ENCODE measurements around the gene SIM1.
"Not testable (repeated sequence)": the region's sequence is repeated elsewhere in the genome, so short reads cannot be mapped to it uniquely, and the experiment has no call there.

SIM1 gene

DNA sequence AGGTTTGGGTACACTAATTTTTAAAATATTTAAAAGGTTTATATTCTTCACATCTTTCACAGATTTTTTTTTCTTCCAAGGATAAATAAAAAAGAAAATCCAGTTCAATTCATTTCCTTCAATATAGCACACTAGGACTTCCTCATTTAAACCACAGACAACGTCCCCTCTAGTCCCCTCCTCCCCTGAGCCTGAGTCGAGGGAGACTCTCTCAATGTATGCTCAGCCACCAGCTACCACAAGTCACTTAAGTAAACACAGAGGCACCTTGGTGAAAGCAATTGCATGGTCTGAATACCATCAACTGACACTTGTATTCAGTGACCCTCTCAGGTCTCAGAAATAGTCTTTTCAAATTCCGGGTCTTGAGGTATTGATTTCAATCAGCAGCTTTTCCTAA is 88.6 kb downstream of the SIM1 start:
- TF ChIP-seq, protein P1, sequence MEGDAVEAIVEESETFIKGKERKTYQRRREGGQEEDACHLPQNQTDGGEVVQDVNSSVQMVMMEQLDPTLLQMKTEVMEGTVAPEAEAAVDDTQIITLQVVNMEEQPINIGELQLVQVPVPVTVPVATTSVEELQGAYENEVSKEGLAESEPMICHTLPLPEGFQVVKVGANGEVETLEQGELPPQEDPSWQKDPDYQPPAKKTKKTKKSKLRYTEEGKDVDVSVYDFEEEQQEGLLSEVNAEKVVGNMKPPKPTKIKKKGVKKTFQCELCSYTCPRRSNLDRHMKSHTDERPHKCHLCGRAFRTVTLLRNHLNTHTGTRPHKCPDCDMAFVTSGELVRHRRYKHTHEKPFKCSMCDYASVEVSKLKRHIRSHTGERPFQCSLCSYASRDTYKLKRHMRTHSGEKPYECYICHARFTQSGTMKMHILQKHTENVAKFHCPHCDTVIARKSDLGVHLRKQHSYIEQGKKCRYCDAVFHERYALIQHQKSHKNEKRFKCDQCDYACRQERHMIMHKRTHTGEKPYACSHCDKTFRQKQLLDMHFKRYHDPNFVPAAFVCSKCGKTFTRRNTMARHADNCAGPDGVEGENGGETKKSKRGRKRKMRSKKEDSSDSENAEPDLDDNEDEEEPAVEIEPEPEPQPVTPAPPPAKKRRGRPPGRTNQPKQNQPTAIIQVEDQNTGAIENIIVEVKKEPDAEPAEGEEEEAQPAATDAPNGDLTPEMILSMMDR (IDR thresholded peaks at IDR 0.05; ENCODE audit: low read depth, low read length), result no peak
- DNase-seq (ENCODE audit: low read depth in 2 of 2), result no peak
- no peak overlapping the region for H3K4me3 ChIP-seq (replicated peaks in 1 of 2; ENCODE audit: low read depth in 2 of 2, low read length in 2 of 2)

DNA sequence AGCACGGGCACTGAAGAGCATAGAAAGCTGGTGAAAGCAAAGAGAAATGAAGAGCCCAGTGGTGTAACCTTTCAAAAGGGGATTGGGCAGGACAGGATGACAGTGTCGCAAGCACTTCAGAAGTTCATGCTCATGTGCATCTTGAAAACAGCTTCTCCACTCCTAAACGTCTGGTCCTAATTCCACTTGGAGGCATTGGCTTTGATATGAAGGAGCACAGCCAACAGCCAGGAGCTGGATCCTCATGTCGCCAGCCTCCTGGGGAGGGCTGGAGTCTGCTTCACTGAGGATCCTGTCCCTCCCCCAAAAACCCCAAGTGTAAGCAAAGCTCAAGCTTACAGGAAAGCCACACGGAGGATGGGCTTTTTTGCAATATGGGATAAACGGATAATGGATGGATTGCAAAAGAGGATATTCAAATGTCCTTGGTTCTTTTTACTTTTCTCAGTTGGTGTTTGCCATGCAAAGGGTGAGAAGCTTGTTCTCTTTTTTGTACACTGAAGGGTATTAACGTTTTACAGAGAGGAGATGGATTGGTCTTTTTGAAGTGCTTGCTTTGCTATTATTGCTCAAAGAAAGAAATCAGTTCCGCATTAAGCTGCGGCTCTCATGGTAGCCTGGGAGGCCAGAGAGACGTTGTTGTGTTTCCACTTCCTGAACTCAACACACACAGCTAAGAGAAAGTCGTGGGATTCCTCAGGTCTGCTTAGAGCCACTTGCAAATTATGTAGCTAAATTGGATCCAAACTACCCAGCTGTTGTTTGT is 92.2 kb downstream of the SIM1 start:
- no peak for DNase-seq (ENCODE audit: low read depth in 2 of 2)
- H3K4me3 ChIP-seq (replicated peaks in 1 of 2; ENCODE audit: low read depth in 2 of 2, low read length in 2 of 2), result no peak overlapping the region
- TF ChIP-seq, protein P1 (IDR thresholded peaks at IDR 0.05; ENCODE audit: low read depth, low read length), result no peak

DNA sequence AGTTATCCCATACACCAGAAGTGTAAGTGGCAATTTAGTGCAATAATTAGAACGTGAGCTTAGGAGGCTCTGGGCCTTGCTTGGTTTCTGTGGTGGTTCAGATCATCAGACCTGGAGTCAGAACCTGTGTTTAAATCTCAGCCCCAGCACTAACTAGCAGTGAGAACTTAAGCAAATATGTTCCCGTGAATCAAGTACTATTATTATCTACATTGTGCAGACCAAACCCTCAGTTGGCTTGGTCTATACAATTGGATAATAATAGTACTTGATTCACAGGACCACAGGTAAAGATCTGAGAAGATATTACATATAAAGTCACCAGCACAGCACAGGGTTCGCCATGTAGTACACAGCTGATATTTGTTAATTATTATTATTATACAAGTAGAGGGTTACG is 93.1 kb downstream of the SIM1 start:
- H3K4me3 ChIP-seq (replicated peaks in 1 of 2; ENCODE audit: low read depth in 2 of 2, low read length in 2 of 2), result no peak overlapping the region
- TF ChIP-seq, protein P1 (IDR thresholded peaks at IDR 0.05; ENCODE audit: low read depth, low read length), result no peak
- DNase-seq (ENCODE audit: low read depth in 2 of 2), result no peak

DNA sequence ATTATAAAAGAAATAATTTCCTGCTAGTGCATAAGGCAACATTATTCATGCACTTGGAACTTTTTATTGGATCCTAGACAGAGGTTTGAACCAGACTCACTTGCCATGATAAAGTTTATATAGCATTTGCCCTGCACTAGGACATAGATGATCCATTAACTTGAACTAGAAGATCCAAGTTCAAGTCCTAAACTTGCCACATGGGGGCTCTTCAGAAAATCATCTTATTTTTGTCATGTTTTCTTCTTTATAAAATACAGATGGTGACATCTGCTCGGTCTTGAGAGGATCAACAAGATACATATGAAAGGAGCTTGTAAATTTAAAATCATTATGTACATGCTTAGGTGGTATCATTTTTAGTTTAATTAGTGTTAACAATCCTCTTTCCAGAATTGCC is 94.5 kb downstream of the SIM1 start:
- H3K4me3 ChIP-seq (replicated peaks in 1 of 2; ENCODE audit: low read depth in 2 of 2, low read length in 2 of 2), result no peak overlapping the region
- TF ChIP-seq, protein P1 (IDR thresholded peaks at IDR 0.05; ENCODE audit: low read depth, low read length), result peak; percentile 18
- peak in 1 of 2 donors; percentile 27 for DNase-seq (ENCODE audit: low read depth in 2 of 2)

DNA sequence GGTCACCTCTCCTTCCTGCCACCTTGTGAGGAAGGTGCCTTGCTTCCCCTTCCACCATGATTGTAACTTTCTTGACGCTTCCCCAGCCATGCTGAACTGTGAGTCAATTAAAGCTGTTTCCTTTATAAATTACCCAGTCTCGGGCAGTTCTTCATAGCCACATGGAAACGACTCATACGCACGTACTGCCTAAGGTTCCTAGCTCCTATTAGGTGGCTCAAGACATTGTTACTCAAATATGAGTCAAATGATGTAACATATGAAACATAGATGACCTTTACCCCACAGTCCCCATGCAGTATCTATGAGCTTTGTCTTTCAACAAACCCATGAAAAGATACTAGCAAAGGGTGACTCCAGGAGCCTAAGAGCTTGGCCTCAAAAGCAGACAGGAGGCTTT is 98.3 kb downstream of the SIM1 start:
- TF ChIP-seq, protein P1 (IDR thresholded peaks at IDR 0.05; ENCODE audit: low read depth, low read length), result no peak
- DNase-seq (ENCODE audit: low read depth in 2 of 2), result peak; percentile 35 to 88

DNA sequence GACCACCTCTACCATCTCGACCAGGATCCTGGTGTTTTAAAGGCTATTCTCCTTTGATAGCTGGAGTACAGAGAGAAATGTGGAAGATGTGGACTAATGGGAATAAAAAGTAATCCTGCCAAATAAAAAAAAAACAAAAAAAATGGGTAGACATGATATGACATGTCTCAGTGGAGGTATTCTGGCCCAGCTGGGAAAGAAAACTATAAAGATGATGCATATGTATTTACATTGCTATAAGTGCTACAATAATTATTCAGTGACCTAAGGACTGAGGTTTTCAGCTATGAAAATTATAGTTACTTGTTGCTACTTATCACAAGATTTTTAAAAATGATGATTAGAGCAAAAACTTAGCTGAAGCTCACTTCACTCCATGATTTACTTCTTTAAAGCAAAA is 101.1 kb downstream of the SIM1 start:
- TF ChIP-seq, protein P1 (IDR thresholded peaks at IDR 0.05; ENCODE audit: low read depth, low read length), result no peak
- H3K4me3 ChIP-seq (replicated peaks in 1 of 2; ENCODE audit: low read depth in 2 of 2, low read length in 2 of 2), result no peak overlapping the region
- DNase-seq (ENCODE audit: low read depth in 2 of 2), result no peak

More for the DNA sequence above, 98.3 kb downstream of the SIM1 start:
- H3K4me3 ChIP-seq (replicated peaks in 1 of 2; ENCODE audit: low read depth in 2 of 2, low read length in 2 of 2), result no peak overlapping the region

DNA sequence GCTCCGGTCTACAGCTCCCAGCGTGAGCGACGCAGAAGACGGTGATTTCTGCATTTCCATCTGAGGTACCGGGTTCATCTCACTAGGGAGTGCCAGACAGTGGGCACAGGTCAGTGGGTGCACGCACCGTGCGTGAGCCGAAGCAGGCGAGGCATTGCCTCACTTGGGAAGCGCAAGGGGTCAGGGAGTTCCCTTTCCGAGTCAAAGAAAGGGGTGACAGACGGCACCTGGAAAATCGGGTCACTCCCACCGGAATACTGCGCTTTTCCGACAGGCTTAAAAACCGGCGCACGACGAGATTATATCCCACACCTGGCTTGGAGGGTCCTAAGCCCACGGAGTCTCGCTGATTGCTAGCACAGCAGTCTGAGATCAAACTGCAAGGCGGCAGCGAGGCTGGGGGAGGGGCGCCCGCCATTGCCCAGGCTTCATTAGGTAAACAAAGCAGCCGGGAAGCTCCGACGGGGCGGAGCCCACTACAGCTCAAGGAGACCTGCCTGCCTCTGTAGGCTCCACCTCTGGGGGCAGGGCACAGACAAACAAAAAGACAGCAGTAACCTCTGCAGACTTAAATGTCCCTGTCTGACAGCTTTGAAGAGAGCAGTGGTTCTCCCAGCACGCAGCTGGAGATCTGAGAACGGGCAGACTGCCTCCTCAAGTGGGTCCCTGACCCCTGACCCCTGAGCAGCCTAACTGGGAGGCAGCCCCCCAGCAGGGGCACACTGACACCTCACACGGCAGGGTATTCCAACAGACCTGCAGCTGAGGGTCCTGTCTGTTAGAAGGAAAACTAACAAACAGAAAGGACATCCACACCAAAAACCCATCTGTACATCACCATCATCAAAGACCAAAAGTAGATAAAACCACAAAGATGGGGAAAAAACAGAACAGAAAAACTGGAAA is 109.7 kb downstream of the SIM1 start:
- not testable (repeated sequence) for H3K4me3 ChIP-seq (replicated peaks in 1 of 2; ENCODE audit: low read depth in 2 of 2, low read length in 2 of 2); DNase-seq (ENCODE audit: low read depth in 2 of 2)

Measured in cardiac fibroblast (primary cell).